HG03039 (cell line): Measurements from ENCODE around the gene NOS3.

Experiments used
- ATAC-seq: cut with Tn5 transposase; IDR thresholded peaks from one replicate; pipeline ENCODE4 v1.9.1; 2021; ENCODE audit warnings: mild to moderate bottlenecking, moderate library complexity; ENCODE audit not compliant: unreplicated experiment

The NOS3 gene

DNA sequence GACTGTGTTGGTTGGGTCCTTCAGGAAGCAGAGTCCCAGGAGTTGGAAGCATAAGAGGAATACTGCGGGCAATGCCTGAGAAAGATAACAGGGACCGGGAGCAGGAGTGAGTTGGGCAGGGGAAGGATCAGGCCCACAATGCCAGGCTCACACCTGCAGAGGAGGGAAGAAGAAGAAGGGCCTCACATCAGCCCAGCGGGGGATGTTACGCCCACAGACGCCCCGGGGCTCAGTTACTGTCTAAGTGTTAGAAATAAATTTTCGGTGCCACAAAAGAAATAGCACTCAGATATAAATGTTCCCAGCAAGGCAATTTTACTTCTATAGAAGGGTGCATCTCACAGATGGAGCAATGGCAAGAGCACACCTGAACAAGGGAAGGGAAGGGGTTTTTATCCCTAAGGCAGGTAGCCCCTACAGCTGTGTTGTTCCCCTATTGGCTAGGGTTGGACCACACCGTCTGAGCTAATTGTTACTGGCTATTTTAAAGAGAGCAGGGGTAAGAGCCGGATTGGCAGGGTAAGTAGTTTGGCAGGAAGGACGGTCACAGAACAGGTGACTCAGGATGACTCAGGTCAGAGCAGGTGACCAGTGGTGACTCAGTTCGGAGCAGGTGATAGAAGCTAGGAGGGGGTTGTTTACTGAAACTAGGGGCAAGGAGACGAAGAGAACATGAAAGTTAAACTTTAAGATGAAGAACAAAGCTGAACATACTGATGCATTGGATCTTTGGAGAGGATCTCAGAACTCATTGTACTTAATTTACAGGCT is at the start of gene NOS3:
TSS of gene NOS3 (plus strand) at position 602 of the 771 bp plus-strand sequence. CDS start 2,787 bp downstream, outside the sequence.
- ATAC-seq, result no peak

DNA sequence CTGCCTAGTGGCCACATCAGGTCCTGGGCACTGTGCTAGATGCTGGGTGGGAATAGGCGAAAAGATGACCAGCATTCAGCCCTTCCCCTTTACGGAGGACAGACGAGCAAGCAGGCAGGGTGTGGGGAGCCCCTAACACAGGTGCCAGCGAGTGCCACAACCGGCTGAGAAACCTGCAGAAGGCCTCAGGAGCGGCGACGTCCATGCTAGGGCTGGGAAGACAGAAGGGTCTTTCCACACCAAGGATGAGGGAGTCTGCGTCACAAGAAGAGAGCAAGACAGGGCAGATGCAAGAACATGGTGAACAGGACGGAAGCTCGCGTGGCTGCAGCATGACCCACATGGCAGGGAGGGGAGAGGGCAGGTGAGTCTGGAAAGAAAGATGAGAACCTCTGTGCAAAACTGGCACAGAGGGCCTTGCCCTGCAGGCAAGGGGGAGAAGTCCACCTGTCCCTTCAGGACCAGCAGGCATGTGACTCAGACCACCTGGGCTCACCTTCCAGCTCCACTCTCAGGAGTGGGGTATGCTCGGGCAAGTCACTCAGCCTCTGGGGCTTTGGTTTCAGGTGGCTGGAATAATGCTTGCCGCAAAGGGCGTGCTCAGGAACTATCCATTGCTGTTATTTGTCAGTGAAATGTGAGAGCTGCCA is 49.3 kb upstream of the NOS3 start:
- ATAC-seq, result no peak

DNA sequence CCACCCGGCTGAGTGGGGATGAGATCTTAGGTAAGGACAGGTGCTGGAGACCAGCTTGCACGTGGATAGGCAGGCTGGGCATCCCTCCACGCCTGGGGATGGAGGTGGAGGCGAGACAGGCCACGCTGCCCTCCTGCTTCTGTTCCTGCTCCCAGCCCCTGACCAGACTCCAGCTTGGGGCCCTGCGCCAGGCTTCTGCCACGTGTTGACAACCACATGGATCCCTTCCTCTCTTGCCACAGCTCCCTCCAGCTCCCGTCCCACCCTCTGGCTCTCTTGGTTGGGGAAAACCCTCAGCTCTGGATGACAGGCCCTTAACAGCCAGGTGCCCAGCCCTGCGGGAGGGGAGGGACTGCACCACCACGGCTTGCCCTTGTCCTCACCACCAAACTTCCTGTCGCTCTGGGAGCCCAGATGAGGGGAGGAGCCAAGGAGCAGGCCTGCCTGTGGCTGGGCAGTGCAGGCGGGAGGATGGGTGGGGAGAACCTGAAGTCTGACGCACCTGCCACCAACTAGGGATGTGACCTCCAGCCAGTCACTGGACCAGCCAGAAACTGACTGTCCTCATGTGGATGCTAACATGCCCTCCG is 48.7 kb upstream of the NOS3 start:
- no peak for ATAC-seq

DNA sequence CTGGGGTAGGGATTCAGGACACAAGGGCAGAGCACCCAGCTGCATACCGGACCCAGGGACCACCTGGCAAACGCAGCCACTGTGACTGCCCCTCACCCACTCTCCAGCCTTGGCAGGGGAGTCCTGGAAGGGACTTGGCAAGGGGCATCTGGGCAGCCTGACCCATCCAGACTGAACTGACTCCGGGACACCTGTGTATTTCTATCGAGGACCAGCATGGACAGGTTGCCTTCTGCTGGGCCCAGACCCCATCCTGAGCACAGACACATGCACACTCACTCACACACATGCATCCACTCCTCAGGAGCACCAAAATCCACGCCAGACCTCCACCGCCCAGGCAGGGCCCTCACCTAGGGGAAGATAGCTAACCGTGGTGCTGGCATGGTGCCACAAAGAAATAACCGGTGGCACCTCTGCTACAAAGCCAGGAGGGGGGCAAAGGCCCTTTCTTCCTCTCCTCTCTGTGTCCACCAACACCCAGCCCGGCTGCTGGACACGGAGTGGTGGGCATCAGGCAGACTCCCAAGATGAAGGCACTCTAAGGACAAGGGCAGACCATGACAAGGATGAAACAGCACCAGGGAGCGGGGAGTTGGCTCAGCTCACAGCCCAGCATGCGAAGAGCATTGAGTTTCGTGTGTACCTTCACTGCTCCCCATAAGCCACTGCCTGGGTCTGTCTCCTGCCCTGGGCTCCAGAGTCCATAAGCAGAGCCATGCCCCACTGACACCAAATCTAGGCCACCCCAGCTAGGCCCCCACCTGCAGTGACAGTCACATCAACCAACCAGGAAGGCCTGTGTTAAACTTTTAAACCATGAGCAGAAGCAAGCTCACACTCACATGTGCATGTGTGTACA is 48.0 kb upstream of the NOS3 start:
- ATAC-seq, result no peak

DNA sequence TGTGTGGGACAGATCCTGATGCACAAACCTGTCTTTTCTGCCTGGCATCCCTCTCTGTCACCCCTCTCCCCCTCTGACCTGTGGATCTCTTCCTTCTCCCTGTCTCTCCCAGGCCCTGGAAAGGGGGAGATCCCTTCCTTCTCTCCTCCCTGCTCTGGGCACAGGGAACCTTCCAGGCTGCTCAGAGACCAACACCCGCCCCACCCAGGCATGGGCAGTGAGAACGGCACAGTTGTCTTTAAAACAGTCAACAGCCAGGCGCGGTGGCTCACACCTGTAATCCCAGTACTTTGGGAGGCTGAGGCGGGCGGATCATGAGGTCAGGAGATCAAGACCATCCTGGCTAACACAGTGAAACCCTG is 47.4 kb upstream of the NOS3 start:
- no peak for ATAC-seq

GRCh38 chr7:150944066-150945042 is 46.5 kb upstream of the NOS3 start:
- no peak for ATAC-seq

- ATAC-seq, result no peak
Measured at GRCh38 chr7:150945171-150945852, 45.5 kb upstream of the NOS3 start.

DNA sequence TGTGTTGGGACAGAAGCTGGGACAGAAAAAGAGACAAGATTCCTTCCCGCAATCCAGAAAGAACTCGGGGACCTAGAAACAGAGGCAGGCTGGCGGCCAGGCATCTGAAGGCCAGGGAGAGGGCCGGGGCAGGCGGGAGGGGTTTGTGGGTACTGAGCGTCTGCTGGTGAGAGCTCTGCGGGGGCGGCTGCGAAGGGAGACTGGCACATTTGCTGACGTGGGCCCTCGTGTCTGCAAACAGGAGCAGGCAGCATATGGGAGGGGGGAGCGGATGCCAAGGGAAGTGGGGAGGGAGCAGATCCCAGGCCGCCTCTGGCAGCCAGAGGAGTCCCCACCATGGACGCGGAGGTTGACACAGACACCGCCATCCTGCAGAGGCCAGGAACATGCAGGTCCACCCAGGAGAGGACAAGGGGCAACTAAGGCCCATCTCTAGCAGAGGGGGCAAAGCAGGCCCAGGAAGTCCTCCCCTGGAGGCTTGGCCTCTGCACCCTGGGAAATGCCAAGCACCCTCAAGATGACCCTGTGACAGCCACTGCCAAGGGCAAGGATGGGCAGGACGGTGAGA is 44.9 kb upstream of the NOS3 start:
- no peak for ATAC-seq

GRCh38 chr7:150946421-150947240 is 44.2 kb upstream of the NOS3 start:
- no peak for ATAC-seq

- ATAC-seq, result no peak
Measured at GRCh38 chr7:150947241-150947745, 43.5 kb upstream of the NOS3 start.

- ATAC-seq, result no peak
Measured at GRCh38 chr7:150947761-150948651, 42.8 kb upstream of the NOS3 start.

- ATAC-seq, result no peak
Measured at GRCh38 chr7:150948791-150949251, 42.0 kb upstream of the NOS3 start.

DNA sequence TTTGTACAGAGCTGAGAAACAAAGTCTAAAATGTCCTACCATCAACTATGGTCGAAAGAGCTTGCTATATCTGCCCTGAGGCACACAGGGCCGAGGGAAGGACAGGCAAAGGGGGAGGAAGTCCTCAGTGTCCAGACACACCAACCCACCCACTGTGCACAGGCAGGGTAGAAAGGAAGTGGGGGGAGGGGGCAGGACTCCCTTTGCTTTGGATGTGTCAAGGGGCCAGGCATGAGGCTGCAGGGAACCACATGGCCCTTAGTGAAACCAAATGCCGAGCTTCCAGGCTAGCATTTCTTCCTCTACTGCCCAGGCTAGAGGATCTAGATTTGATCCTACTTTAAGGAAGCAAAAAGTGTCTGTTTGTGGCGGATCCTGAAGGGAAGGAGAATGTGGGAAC is 41.3 kb upstream of the NOS3 start:
- ATAC-seq, result no peak

DNA sequence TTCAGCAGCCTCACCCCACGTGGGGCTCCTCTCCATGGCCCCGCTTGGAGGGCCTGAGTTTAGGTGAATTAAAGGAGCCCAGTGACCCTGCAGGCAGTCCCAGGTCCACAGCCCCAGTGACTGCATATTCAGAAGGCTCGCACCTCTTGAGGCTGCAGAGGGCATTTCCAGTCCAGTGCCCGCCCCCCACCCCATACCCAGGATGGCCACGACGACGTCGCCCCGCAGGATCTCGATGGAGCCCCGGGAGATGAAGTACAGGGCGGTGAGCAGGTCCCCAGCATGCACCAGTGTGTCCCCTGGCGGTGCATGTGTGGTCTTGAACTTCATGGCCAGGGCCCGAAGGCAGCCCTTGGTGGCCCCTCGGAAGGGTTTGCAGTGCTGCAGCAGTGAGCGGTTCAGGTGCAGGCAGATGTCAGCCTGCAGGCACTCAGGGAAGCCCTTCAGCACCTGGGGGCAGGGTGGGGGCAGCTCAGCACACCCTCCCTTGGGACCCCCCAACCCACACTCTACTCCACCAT is 40.8 kb upstream of the NOS3 start:
- no peak for ATAC-seq

DNA sequence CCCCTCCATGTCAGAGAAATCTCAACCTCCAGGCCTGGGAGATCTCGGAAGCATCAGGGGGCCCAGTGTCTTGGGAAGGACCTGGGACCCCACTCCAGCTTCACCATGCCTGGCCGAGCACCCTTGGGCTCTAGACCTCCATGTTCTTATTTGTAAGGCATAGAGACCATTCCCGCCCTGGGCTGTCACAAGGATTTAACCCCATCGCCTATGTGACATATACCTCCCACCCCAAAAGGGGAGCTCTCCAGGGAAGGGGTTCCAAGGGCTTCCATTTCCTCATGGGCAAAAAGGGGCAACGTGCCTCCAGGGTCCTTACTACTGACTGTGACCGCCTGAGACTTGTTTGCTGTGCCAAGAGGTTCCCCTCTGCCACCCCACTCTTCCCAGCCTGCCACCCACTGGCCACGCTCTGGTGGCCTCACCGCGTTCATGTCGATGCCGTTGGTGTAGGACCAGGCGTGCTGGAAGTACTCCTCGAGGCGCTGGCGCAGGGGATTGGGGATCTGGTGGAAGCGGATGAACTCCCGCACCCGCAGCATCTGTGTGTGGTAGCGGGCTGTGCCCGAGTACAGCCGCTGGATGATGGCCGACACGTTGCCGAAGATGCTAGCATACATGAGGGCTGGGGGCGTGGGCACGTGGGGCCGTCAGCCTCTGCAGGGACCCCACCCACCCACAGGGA is 40.2 kb upstream of the NOS3 start:
- ATAC-seq, result no peak

GRCh38 chr7:150951181-150951520 is 39.7 kb upstream of the NOS3 start:
- no peak for ATAC-seq
